Keratinocyte (primary cell): ENCODE results near the gene SNX20. TPM values are rescaled to one million over a fixed set of nuclear protein-coding genes. Genes with fewer than 3 reads are reported as not detected.

Experiments used
- DNase-seq: peaks from one replicate; pipeline ENCODE4 v3.0.0-alpha.2; 2011; ENCODE audit warnings: low read depth, missing footprints, low spot score
- FAIRE-seq: peaks from 2 replicates; lab custom pipeline; 2011; peaks lifted over from hg19 to GRCh38; lab: Jason Lieb, UNC
- H2AFZ ChIP-seq: 2 replicates; pipeline ENCODE4 v1.6.0; 2012; ENCODE audit warnings: low read length, control low read depth, inconsistent platforms; ENCODE audit not compliant: control insufficient read depth
- H3K27ac ChIP-seq: 2 replicates; pipeline ENCODE4 v1.5.1; 2011; ENCODE audit warnings: low read length; ENCODE audit not compliant: control insufficient read depth, insufficient read depth
- H3K27me3 ChIP-seq: 3 replicates; pipeline ENCODE4 v1.6.0; 2011; ENCODE audit warnings: low read length; ENCODE audit not compliant: control insufficient read depth, insufficient read depth; ENCODE audit errors: extremely low read depth
- H3K36me3 ChIP-seq, 2 experiments: 2 replicates in 1 of 2; 3 replicates in 1 of 2; pipeline ENCODE4 v1.5.1; 2011; ENCODE audit warnings: low read length in 2 of 2, mild to moderate bottlenecking in 1 of 2; ENCODE audit not compliant: control insufficient read depth in 2 of 2, insufficient read depth in 2 of 2; ENCODE audit errors: extremely low read depth in 1 of 2
- H3K4me1 ChIP-seq: 3 replicates; pipeline ENCODE4 v1.5.1; 2011; ENCODE audit warnings: low read length; ENCODE audit not compliant: control insufficient read depth, insufficient read depth; ENCODE audit errors: extremely low read depth
- H3K4me2 ChIP-seq: 3 replicates; pipeline ENCODE4 v1.6.0; 2011; ENCODE audit warnings: low read depth, low read length; ENCODE audit not compliant: control insufficient read depth, insufficient read depth; ENCODE audit errors: extremely low read depth
- H3K4me3 ChIP-seq, 3 experiments: fragments of 200-600 bp in 1 of 3; sonication (generic) in 1 of 3; 2 replicates in 2 of 3; 3 replicates in 1 of 3; pipeline ENCODE4 v1.5.1; 2011 to 2016; ENCODE audit warnings: low read length in 3 of 3, mild to moderate bottlenecking in 3 of 3, control low read depth in 2 of 3, inconsistent platforms in 1 of 3, low read depth in 1 of 3, mixed read lengths in 1 of 3, mixed run types in 1 of 3, moderate library complexity in 1 of 3; ENCODE audit not compliant: control insufficient read depth in 2 of 3, insufficient read depth in 2 of 3; ENCODE audit errors: extremely low read depth in 1 of 3
- H3K79me2 ChIP-seq: 2 replicates; pipeline ENCODE4 v1.6.0; 2012; ENCODE audit warnings: low read length; ENCODE audit not compliant: control insufficient read depth, insufficient read depth
- H3K9ac ChIP-seq: 3 replicates; pipeline ENCODE4 v1.6.0; 2011; ENCODE audit warnings: low read length; ENCODE audit not compliant: control insufficient read depth, insufficient read depth; ENCODE audit errors: extremely low read depth
- H3K9me1 ChIP-seq: 3 replicates; pipeline ENCODE4 v1.6.0; 2011; ENCODE audit warnings: low read length; ENCODE audit not compliant: control insufficient read depth, insufficient read depth; ENCODE audit errors: extremely low read depth
- H3K9me3 ChIP-seq: 2 replicates; pipeline ENCODE4 v1.5.1; 2012; ENCODE audit warnings: low read depth, low read length; ENCODE audit not compliant: control insufficient read depth
- H4K20me1 ChIP-seq: 3 replicates; pipeline ENCODE4 v1.6.0; 2011; ENCODE audit warnings: low read length; ENCODE audit not compliant: control insufficient read depth, insufficient read depth; ENCODE audit errors: extremely low read depth
- CTCF ChIP-seq, 3 experiments: IDR thresholded peaks in 1 of 3; conservative IDR thresholded peaks in 1 of 3; optimal IDR thresholded peaks in 1 of 3; 2 replicates in 2 of 3; 3 replicates in 1 of 3; pipeline versions ENCODE3 to v1.5.1; 2011; ENCODE audit warnings: low read length in 3 of 3, mild to moderate bottlenecking in 3 of 3, moderate library complexity in 2 of 3, control low read depth in 1 of 3, inconsistent platforms in 1 of 3; ENCODE audit not compliant: insufficient read depth in 2 of 3; ENCODE audit errors: extremely low read depth in 1 of 3
- EZH2 ChIP-seq: IDR thresholded peaks from one replicate; pipeline ENCODE4 v1.6.1; 2012; ENCODE audit warnings: inconsistent platforms, mild to moderate bottlenecking, low read length, moderate library complexity
- dilution Hi-C: fragments of 300-500 bp; cut with MboI; formaldehyde crosslinking; loops from one replicate; pipeline ENCODE4 v1.7.0; 2020; ENCODE audit warnings: low sequenced_read_pairs; ENCODE audit not compliant: extremely low pct_ligation_motif_present
- polyA plus RNA-seq, 5 experiments: library from polyadenylated mRNA; depleted of rRNA in 3 of 5; stranded (reverse) in 3 of 5; stranded (forward) in 1 of 5; unstranded in 1 of 5; fragments of >200 nt; gene quantifications; 1 replicate in 1 of 5; 2 replicates in 3 of 5; 3 replicates in 1 of 5; pipeline versions ENCODE4 v1.2.1 to v1.2.3, GENCODE V29; 2011 to 2012; ENCODE audit warnings: missing spikeins in 2 of 5, low read depth in 1 of 5, low replicate concordance in 1 of 5

The SNX20 gene
- polyA plus RNA-seq, 1 donor (not counting 4 experiments of a cell fraction or from before 2014, with no cell fraction given) = not detected

GRCh38 chr16:50640391-50640790, 40.7 kb downstream of the SNX20 start:
- DNase-seq = no peak
- Histone ChIP-seq H2AFZ (no peak overlapping the region), H3K36me3 (no peaks in the 10 kb centered on the region), H3K79me2 (no peaks in the 10 kb centered on the region), H3K4me3 (no peak overlapping the region), H3K27me3 (no peaks in the 10 kb centered on the region), H3K4me2 (no peak overlapping the region), H3K9ac (no peak overlapping the region), H3K4me1 (no peaks in the 10 kb centered on the region), H3K9me1 (no peaks in the 10 kb centered on the region), H3K9me3 (no peaks in the 10 kb centered on the region), H3K27ac (no peak overlapping the region), H4K20me1 (no peaks in the 10 kb centered on the region)
- dilution Hi-C loops = no loop called here
- TF ChIP-seq EZH2 (no peak), CTCF (optimal IDR thresholded peaks at IDR 0.05 in 1 of 3, IDR thresholded peaks at IDR 0.05 in 1 of 3, conservative IDR thresholded peaks at IDR 0.05 in 1 of 3; ENCODE audit: extremely low read depth in 1 of 3, insufficient read depth in 2 of 3, low read length in 3 of 3) (no peak)
- no peak for FAIRE-seq

- H4K20me1 ChIP-seq = no peaks in the 10 kb centered on the region
- H3K4me2 ChIP-seq = no peak overlapping the region
- dilution Hi-C loops = no loop called here
Observed at GRCh38 chr16:50638816-50639670, 42.1 kb downstream of the SNX20 start.

More at GRCh38 chr16:50638816-50639670, 42.1 kb downstream of the SNX20 start:
- Histone ChIP-seq H3K27me3 (no peaks in the 10 kb centered on the region), H3K9me3 (no peaks in the 10 kb centered on the region), H3K9ac (no peak overlapping the region), H3K9me1 (no peaks in the 10 kb centered on the region), H3K79me2 (no peaks in the 10 kb centered on the region), H2AFZ (no peak overlapping the region), H3K4me1 (no peaks in the 10 kb centered on the region), H3K4me3 (no peak overlapping the region), H3K27ac (no peak overlapping the region), H3K36me3 (no peaks in the 10 kb centered on the region)
- DNase-seq = no peak
- no peak for FAIRE-seq
- TF ChIP-seq EZH2 = no peak
- no peak for TF ChIP-seq CTCF (optimal IDR thresholded peaks at IDR 0.05 in 1 of 3, IDR thresholded peaks at IDR 0.05 in 1 of 3, conservative IDR thresholded peaks at IDR 0.05 in 1 of 3; ENCODE audit: extremely low read depth in 1 of 3, insufficient read depth in 2 of 3, low read length in 3 of 3)
